Breast epithelium (tissue), 4 donors: ENCODE data around the gene GREB1L. TPM values are rescaled to one million over a fixed set of nuclear protein-coding genes. Genes with fewer than 3 reads are reported as not detected.

Source experiments
- DNase-seq, 2 donors: peaks; one replicate each; pipeline ENCODE4 v3.0.0-alpha.2; 2019; ENCODE audit warnings: low spot score in 2 of 2
- H3K27ac ChIP-seq, 2 donors: fragments of 200-600 bp; sonication (generic) in 1 of 2; one replicate each; pipeline ENCODE4 v1.5.1; 2016 to 2019; ENCODE audit warnings: mild to moderate bottlenecking in 1 of 2
- H3K27me3 ChIP-seq, 2 donors: fragments of 200-600 bp; sonication (generic) in 1 of 2; one replicate each; pipeline versions ENCODE4 v1.5.1 to v1.6.0; 2017 to 2019; ENCODE audit warnings: control low read depth in 1 of 2, mild to moderate bottlenecking in 1 of 2
- H3K36me3 ChIP-seq: fragments of 200-600 bp; one replicate; pipeline ENCODE4 v1.5.1; 2019
- H3K4me1 ChIP-seq, 2 donors: fragments of 200-600 bp; sonication (generic); one replicate each; pipeline ENCODE4 v1.5.1; 2016 to 2019; ENCODE audit warnings: control low read depth in 1 of 2
- H3K4me3 ChIP-seq, 3 donors: fragments of 200-600 bp; sonication (generic); 1 replicate in 2 of 3; 2 replicates in 1 of 3; pipeline ENCODE4 v1.5.1; 2016 to 2019; ENCODE audit warnings: mild to moderate bottlenecking in 3 of 3, moderate library complexity in 2 of 3
- H3K9me3 ChIP-seq, 2 donors: fragments of 200-600 bp; sonication (generic) in 1 of 2; one replicate each; pipeline ENCODE4 v1.5.1; 2016 to 2019; ENCODE audit warnings: control low read depth in 1 of 2
- CTCF ChIP-seq, 3 donors: fragments of 450-650 bp; IDR thresholded peaks; one replicate each; pipeline ENCODE4 v1.5.1; 2016 to 2017; ENCODE audit warnings: antibody characterized with exemption in 3 of 3, mild to moderate bottlenecking in 3 of 3, moderate library complexity in 3 of 3
- POLR2A ChIP-seq: fragments of 450-650 bp; IDR thresholded peaks from one replicate; pipeline ENCODE4 v1.6.1; 2016; ENCODE audit warnings: antibody characterized with exemption, mild to moderate bottlenecking, moderate library complexity
- POLR2AphosphoS5 ChIP-seq, 3 donors: sonication (generic); formaldehyde crosslinking; IDR thresholded peaks; one replicate each; pipeline ENCODE4 v1.6.1; 2017; ENCODE audit warnings: antibody characterized with exemption in 3 of 3
- intact Hi-C: fragments of 100-400 bp; cut with DNase I; formaldehyde crosslinking; loops from one replicate; pipeline ENCODE4 v1.15.1; 2023; ENCODE audit warnings: low total_unique reads
- total RNA-seq, 3 donors: library from RNA; depleted of rRNA; stranded (reverse); fragments of >200 nt; gene quantifications; one replicate each; pipeline ENCODE4 v1.1.0, GENCODE V29; 2016

The GREB1L gene
- total RNA-seq, 3 donors from 2014 or later, result 6.6 to 75.7 (median 8.9) TPM

DNA sequence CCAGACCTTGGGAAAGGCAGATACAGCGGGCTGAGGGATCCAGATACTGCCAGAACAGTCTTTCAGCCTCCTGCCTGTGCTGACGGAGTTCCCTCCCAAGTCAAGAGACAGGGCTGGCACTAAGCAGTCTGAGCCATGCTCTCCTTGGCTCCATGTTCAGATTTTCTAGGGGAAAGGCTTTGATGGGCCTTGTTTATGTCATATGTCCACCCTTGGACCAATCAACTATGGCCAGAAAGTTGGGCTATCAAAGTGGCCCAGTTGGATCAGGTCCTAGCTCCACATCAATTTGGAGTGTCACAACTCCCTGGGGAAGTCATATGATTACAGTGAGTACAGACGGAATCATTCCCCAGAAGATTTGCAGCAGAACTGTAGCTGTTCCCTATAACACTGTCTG is 152.0 kb downstream of the GREB1L start:
- H3K4me1 ChIP-seq, result no peaks in the 10 kb centered on the region
- H3K36me3 ChIP-seq, result no peaks in the 10 kb centered on the region
- no peak overlapping the region for H3K27ac ChIP-seq
- no peak for DNase-seq
- intact Hi-C loops, result no loop called here
- no peaks in the 10 kb centered on the region for H3K9me3 ChIP-seq
- no peak overlapping the region for H3K4me3 ChIP-seq
- H3K27me3 ChIP-seq, result no peaks in the 10 kb centered on the region
- TF ChIP-seq CTCF (IDR thresholded peaks at IDR 0.05), result no peak
- TF ChIP-seq POLR2AphosphoS5 (IDR thresholded peaks at IDR 0.05), result no peak
- TF ChIP-seq POLR2A, result no peak

GRCh38 chr18:21398121-21398520 is 156.1 kb downstream of the GREB1L start:
- intact Hi-C loops, result no loop called here
- TF ChIP-seq CTCF (IDR thresholded peaks at IDR 0.05) (no peak), POLR2A (no peak), POLR2AphosphoS5 (IDR thresholded peaks at IDR 0.05) (no peak)
- no peak for DNase-seq

DNA sequence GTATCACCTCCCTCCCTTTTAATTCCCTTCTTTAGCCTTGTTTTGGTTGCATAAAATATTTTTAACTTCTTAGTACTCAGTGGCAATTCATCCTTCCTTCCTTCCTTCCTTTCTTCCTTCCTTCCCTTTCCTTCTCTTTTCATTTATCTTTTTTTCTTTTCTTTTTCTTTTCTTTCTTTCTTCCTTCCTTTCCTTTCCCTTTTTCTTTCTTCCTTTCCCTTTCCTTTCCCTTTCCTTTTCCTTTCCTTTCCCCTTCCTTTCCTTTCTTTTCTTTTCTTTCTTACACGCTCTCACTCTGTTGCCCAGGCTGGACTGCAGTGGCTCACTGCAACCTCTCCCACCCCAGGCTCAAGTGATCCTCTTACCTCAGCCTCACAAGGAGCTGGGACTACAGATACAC is 160.2 kb downstream of the GREB1L start:
- no peak for DNase-seq
- Histone ChIP-seq H3K27ac (no peak overlapping the region), H3K36me3 (no peaks in the 10 kb centered on the region), H3K4me1 (no peaks in the 10 kb centered on the region), H3K4me3 (no peak overlapping the region), H3K27me3 (no peaks in the 10 kb centered on the region), H3K9me3 (no peaks in the 10 kb centered on the region)
- intact Hi-C loops, result no loop called here
- TF ChIP-seq POLR2AphosphoS5 (IDR thresholded peaks at IDR 0.05), result no peak
- TF ChIP-seq CTCF (IDR thresholded peaks at IDR 0.05), result no peak
- no peak for TF ChIP-seq POLR2A

More at GRCh38 chr18:21398121-21398520, 156.1 kb downstream of the GREB1L start:
- Histone ChIP-seq H3K4me1 (no peaks in the 10 kb centered on the region), H3K4me3 (no peak overlapping the region), H3K27ac (no peak overlapping the region), H3K9me3 (no peaks in the 10 kb centered on the region), H3K36me3 (no peaks in the 10 kb centered on the region), H3K27me3 (no peaks in the 10 kb centered on the region)

- H3K27ac ChIP-seq, result no peak overlapping the region
- no peaks in the 10 kb centered on the region for H3K9me3 ChIP-seq
- no peak for DNase-seq
- no peaks in the 10 kb centered on the region for H3K27me3 ChIP-seq
- no peaks in the 10 kb centered on the region for H3K4me1 ChIP-seq
- no peaks in the 10 kb centered on the region for H3K36me3 ChIP-seq
- no peak for TF ChIP-seq POLR2AphosphoS5 (IDR thresholded peaks at IDR 0.05)
- TF ChIP-seq CTCF (IDR thresholded peaks at IDR 0.05), result no peak
- TF ChIP-seq POLR2A, result no peak
- intact Hi-C loops, result no loop called here
- H3K4me3 ChIP-seq, result no peak overlapping the region
Measured at GRCh38 chr18:21404426-21404825, 162.4 kb downstream of the GREB1L start.

- H3K4me3 ChIP-seq, result no peak overlapping the region
- TF ChIP-seq CTCF (IDR thresholded peaks at IDR 0.05), result no peak
- TF ChIP-seq POLR2AphosphoS5 (IDR thresholded peaks at IDR 0.05), result no peak
- no peak for DNase-seq
- no peaks in the 10 kb centered on the region for H3K27me3 ChIP-seq
- intact Hi-C loops, result no loop called here
- H3K27ac ChIP-seq, result no peak overlapping the region
- H3K9me3 ChIP-seq, result no peaks in the 10 kb centered on the region
- H3K36me3 ChIP-seq, result no peaks in the 10 kb centered on the region
- H3K4me1 ChIP-seq, result no peaks in the 10 kb centered on the region
Measured at GRCh38 chr18:21406116-21406515, 164.1 kb downstream of the GREB1L start.
